HepG2 (cell line): ENCODE measurements around the gene ODAD4. TPM values are rescaled to one million over a fixed set of nuclear protein-coding genes. Genes with fewer than 3 reads are reported as not detected.

Source experiments
- BCL6 ChIP-seq: IDR thresholded peaks from 2 replicates; pipeline ENCODE4 v1.6.1; 2016; ENCODE audit warnings: missing genetic modification reagents, missing compliant biosample characterization
- ERF ChIP-seq: IDR thresholded peaks from 2 replicates; pipeline ENCODE4 v1.6.1; 2018; ENCODE audit warnings: missing biosample characterization, missing genetic modification reagents
- FOXA3 ChIP-seq: IDR thresholded peaks from 2 replicates; pipeline ENCODE4 v1.6.1; 2016; ENCODE audit warnings: missing genetic modification reagents, missing compliant biosample characterization
- IKZF1 ChIP-seq: fragments of 450-650 bp; IDR thresholded peaks from 2 replicates; pipeline ENCODE4 v1.7.1; 2016
- NR2F6 ChIP-seq, 2 experiments: IDR thresholded peaks; 2 replicates each; pipeline ENCODE4 v1.6.1; 2016; ENCODE audit warnings: antibody characterized with exemption in 1 of 2, mild to moderate bottlenecking in 1 of 2
- SOX6 ChIP-seq, 2 experiments: fragments of 450-650 bp in 1 of 2; sonication (generic) in 1 of 2; formaldehyde crosslinking in 1 of 2; IDR thresholded peaks; 2 replicates each; pipeline versions ENCODE4 v1.4.0 to v1.6.1; 2017 to 2020; ENCODE audit warnings: antibody characterized with exemption in 1 of 2, mild to moderate bottlenecking in 1 of 2, missing genetic modification reagents in 1 of 2
- ZFP1 ChIP-seq: IDR thresholded peaks from 2 replicates; pipeline ENCODE4 v1.6.1; 2016
- ZNF766 ChIP-seq: sonication (generic); formaldehyde crosslinking; IDR thresholded peaks from 2 replicates; pipeline ENCODE4 v1.5.0; 2020; ENCODE audit warnings: missing genetic modification reagents, borderline replicate concordance
- ZNF878 ChIP-seq: sonication (generic); formaldehyde crosslinking; IDR thresholded peaks from 2 replicates; pipeline ENCODE4 v1.8.1; 2023; ENCODE audit warnings: mild to moderate bottlenecking, missing genetic modification reagents, moderate library complexity
- ZSCAN9 ChIP-seq: IDR thresholded peaks from 2 replicates; pipeline ENCODE4 v1.6.1; 2016; ENCODE audit warnings: borderline replicate concordance
- polyA plus RNA-seq, 8 experiments: library from polyadenylated mRNA; depleted of rRNA in 3 of 8; stranded (reverse) in 7 of 8; unstranded in 1 of 8; fragments of >200 nt; fragmentation: Illumina TruSeq in 4 of 8; extraction: Trizol in 4 of 8; gene quantifications; 2 replicates each; pipeline versions ENCODE4 v1.2.1 to v1.2.3, GENCODE V29; 2011 to 2016; ENCODE audit warnings: low read depth in 4 of 8, missing spikeins in 1 of 8, mixed read lengths in 1 of 8; ENCODE audit not compliant: insufficient read depth in 1 of 8
- total RNA-seq, 5 experiments: library from RNA; depleted of rRNA; stranded (reverse); fragments of >200 nt; fragmentation: Illumina TruSeq; extraction: Trizol; gene quantifications; 2 replicates each; pipeline ENCODE4 v1.2.3, GENCODE V29; 2016; ENCODE audit warnings: low read depth in 1 of 5
- TF ChIP-seq, protein P1 (sequence below): sonication (generic); formaldehyde crosslinking; IDR thresholded peaks from 2 replicates; pipeline ENCODE4 v1.4.0; 2020; ENCODE audit warnings: missing genetic modification reagents
- TF ChIP-seq, protein P2 (sequence below): IDR thresholded peaks from 2 replicates; pipeline ENCODE4 v1.6.1; 2016; ENCODE audit warnings: mild to moderate bottlenecking
- TF ChIP-seq, protein P3 (sequence below): sonication (generic); formaldehyde crosslinking; IDR thresholded peaks from 2 replicates; pipeline ENCODE4 v1.4.0; 2020; ENCODE audit warnings: missing genetic modification reagents
- TF ChIP-seq, protein P4 (sequence below): sonication (generic); formaldehyde crosslinking; IDR thresholded peaks from 2 replicates; pipeline ENCODE4 v1.4.0; 2020; ENCODE audit warnings: missing genetic modification reagents
- TF ChIP-seq, protein P5 (sequence below): fragments of 450-650 bp; IDR thresholded peaks from 2 replicates; pipeline ENCODE4 v1.6.1; 2016
- TF ChIP-seq, protein P6 (sequence below): sonication (generic); formaldehyde crosslinking; IDR thresholded peaks from 2 replicates; pipeline ENCODE4 v1.5.1; 2020; ENCODE audit warnings: missing genetic modification reagents, mild to moderate bottlenecking, borderline replicate concordance

Gene ODAD4
- total and polyA plus RNA-seq, 2 of the 13 experiments (the other 11 are each of a cell fraction or from before 2014, with no cell fraction given): 0.48 to 0.53 TPM

DNA sequence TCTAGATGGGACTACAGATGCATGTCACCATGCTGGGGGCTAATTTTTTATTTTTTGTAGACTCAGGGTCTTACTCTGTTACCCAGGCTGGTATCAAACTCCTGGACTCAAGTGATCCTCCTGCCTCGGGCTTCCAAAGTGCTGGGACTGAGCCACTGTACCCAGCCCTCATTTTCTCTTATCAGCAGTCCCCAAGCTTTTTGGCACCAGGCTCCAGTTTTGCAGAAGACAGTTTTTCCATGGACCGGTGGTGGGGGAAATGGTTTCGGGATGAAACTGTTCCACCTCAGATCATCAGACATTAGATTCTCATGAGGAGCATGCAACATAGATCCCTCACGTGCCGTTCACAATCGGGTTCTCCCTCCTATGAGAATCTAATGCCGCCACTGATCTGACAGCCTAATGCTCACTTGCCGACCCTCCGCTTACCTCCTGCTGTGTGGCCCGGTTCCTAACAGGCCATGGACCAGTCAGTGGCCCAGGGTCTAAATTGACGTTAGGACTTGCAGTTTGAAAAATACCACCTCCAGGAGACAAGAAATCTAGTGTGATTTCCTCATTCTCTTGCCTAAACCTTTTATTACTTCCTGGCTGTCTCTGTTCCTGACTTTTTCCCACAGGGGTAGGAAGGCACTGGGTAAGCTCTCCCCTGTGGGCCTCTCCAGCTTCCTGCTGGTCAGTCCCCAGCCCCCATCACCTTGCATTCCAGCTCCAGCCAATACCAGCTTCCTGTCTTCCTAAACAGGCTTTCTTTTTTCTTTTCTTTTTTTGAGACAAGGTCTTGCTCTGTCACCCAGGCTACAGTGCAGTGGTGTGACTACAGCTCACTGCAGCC lies 26.8 kb downstream of the ODAD4 start (continued):
- TF ChIP-seq NR2F6 (IDR thresholded peaks at IDR 0.05) (no peak; the same call in 1 of the 2 replicates), NR2F6 (CRISPR knock-in tag; IDR thresholded peaks at IDR 0.05) (peak; percentile 32; the same call in 1 of the 2 replicates), ZFP1 (CRISPR knock-in tag) (peak; percentile 37; the same call in 1 of the 2 replicates), FOXA3 (CRISPR knock-in tag) (peak; percentile 36; the same call in 1 of the 2 replicates), ZSCAN9 (CRISPR knock-in tag) (0 out of 2 replicates have a peak, but pooled peaks have one; percentile 31), IKZF1 (no peak), ZNF766 (CRISPR knock-in tag) (0 out of 2 replicates have a peak, but pooled peaks have one; percentile 12), ERF (CRISPR knock-in tag) (peak; percentile 63; the same call in 1 of the 2 replicates), BCL6 (CRISPR knock-in tag) (0 out of 2 replicates have a peak, but pooled peaks have one; percentile 5), ZNF878 (CRISPR knock-in tag) (no peak), SOX6 (IDR thresholded peaks at IDR 0.05) (no peak), SOX6 (CRISPR knock-in tag; IDR thresholded peaks at IDR 0.05) (peak; percentile 64)
- TF ChIP-seq, protein P1, sequence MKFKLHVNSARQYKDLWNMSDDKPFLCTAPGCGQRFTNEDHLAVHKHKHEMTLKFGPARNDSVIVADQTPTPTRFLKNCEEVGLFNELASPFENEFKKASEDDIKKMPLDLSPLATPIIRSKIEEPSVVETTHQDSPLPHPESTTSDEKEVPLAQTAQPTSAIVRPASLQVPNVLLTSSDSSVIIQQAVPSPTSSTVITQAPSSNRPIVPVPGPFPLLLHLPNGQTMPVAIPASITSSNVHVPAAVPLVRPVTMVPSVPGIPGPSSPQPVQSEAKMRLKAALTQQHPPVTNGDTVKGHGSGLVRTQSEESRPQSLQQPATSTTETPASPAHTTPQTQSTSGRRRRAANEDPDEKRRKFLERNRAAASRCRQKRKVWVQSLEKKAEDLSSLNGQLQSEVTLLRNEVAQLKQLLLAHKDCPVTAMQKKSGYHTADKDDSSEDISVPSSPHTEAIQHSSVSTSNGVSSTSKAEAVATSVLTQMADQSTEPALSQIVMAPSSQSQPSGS: peak; percentile 31; the same call in 1 of the 2 replicates
- TF ChIP-seq, protein P2, sequence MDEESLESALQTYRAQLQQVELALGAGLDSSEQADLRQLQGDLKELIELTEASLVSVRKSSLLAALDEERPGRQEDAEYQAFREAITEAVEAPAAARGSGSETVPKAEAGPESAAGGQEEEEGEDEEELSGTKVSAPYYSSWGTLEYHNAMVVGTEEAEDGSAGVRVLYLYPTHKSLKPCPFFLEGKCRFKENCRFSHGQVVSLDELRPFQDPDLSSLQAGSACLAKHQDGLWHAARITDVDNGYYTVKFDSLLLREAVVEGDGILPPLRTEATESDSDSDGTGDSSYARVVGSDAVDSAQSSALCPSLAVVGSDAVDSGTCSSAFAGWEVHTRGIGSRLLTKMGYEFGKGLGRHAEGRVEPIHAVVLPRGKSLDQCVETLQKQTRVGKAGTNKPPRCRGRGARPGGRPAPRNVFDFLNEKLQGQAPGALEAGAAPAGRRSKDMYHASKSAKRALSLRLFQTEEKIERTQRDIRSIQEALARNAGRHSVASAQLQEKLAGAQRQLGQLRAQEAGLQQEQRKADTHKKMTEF (CRISPR knock-in tag): peak; percentile 40; the same call in 1 of the 2 replicates
- TF ChIP-seq, protein P3, sequence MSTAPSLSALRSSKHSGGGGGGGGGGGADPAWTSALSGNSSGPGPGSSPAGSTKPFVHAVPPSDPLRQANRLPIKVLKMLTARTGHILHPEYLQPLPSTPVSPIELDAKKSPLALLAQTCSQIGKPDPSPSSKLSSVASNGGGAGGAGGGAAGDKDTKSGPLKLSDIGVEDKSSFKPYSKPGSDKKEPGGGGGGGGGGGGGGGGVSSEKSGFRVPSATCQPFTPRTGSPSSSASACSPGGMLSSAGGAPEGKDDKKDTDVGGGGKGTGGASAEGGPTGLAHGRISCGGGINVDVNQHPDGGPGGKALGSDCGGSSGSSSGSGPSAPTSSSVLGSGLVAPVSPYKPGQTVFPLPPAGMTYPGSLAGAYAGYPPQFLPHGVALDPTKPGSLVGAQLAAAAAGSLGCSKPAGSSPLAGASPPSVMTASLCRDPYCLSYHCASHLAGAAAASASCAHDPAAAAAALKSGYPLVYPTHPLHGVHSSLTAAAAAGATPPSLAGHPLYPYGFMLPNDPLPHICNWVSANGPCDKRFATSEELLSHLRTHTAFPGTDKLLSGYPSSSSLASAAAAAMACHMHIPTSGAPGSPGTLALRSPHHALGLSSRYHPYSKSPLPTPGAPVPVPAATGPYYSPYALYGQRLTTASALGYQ (CRISPR knock-in tag): 0 out of 2 replicates have a peak, but pooled peaks have one; percentile 42
- TF ChIP-seq, protein P4, sequence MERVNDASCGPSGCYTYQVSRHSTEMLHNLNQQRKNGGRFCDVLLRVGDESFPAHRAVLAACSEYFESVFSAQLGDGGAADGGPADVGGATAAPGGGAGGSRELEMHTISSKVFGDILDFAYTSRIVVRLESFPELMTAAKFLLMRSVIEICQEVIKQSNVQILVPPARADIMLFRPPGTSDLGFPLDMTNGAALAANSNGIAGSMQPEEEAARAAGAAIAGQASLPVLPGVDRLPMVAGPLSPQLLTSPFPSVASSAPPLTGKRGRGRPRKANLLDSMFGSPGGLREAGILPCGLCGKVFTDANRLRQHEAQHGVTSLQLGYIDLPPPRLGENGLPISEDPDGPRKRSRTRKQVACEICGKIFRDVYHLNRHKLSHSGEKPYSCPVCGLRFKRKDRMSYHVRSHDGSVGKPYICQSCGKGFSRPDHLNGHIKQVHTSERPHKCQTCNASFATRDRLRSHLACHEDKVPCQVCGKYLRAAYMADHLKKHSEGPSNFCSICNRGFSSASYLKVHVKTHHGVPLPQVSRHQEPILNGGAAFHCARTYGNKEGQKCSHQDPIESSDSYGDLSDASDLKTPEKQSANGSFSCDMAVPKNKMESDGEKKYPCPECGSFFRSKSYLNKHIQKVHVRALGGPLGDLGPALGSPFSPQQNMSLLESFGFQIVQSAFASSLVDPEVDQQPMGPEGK (CRISPR knock-in tag): peak; percentile 72
- TF ChIP-seq, protein P5, sequence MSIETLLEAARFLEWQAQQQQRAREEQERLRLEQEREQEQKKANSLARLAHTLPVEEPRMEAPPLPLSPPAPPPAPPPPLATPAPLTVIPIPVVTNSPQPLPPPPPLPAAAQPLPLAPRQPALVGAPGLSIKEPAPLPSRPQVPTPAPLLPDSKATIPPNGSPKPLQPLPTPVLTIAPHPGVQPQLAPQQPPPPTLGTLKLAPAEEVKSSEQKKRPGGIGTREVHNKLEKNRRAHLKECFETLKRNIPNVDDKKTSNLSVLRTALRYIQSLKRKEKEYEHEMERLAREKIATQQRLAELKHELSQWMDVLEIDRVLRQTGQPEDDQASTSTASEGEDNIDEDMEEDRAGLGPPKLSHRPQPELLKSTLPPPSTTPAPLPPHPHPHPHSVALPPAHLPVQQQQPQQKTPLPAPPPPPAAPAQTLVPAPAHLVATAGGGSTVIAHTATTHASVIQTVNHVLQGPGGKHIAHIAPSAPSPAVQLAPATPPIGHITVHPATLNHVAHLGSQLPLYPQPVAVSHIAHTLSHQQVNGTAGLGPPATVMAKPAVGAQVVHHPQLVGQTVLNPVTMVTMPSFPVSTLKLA: no peak
- TF ChIP-seq, protein P6, sequence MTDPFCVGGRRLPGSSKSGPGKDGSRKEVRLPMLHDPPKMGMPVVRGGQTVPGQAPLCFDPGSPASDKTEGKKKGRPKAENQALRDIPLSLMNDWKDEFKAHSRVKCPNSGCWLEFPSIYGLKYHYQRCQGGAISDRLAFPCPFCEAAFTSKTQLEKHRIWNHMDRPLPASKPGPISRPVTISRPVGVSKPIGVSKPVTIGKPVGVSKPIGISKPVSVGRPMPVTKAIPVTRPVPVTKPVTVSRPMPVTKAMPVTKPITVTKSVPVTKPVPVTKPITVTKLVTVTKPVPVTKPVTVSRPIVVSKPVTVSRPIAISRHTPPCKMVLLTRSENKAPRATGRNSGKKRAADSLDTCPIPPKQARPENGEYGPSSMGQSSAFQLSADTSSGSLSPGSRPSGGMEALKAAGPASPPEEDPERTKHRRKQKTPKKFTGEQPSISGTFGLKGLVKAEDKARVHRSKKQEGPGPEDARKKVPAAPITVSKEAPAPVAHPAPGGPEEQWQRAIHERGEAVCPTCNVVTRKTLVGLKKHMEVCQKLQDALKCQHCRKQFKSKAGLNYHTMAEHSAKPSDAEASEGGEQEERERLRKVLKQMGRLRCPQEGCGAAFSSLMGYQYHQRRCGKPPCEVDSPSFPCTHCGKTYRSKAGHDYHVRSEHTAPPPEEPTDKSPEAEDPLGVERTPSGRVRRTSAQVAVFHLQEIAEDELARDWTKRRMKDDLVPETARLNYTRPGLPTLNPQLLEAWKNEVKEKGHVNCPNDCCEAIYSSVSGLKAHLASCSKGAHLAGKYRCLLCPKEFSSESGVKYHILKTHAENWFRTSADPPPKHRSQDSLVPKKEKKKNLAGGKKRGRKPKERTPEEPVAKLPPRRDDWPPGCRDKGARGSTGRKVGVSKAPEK (CRISPR knock-in tag): no peak
